ENCODE measurements around the gene FLYWCH1.
"Not testable (repeated sequence)": the region's sequence is repeated elsewhere in the genome, so short reads cannot be mapped to it uniquely, and the experiment has no call there.

The FLYWCH1 gene

DNA sequence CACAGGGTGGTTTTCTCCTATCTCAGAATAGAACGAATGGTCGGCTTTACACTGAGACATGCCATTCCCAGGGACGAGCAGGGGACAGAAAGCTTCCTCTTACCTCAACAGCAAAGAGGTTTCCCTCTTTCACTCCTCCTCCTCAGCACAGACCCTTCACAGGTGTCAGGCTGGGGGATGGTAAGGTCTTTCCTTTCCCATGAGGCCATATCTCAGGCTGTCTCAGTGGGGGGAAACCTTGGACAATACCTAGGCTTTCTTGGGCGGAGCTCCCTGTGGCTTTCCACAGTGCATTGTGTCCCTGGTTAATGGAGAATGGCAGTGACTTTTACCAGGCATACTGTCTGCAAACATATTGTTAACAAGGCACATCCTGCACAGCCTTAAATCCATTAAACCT, 16.4 kb downstream of the FLYWCH1 start:
- DNase-seq, result not testable (repeated sequence)

GRCh38 chr16:2928796-2929195, 17.1 kb downstream of the FLYWCH1 start:
- no peak for DNase-seq

- DNase-seq, result no peak
Observed at GRCh38 chr16:2929693-2930092, 18.0 kb downstream of the FLYWCH1 start.

GRCh38 chr16:2930236-2930635, 18.5 kb downstream of the FLYWCH1 start:
- no peak for DNase-seq

GRCh38 chr16:2931231-2931914, 19.6 kb downstream of the FLYWCH1 start:
- not testable (repeated sequence) for DNase-seq

DNA sequence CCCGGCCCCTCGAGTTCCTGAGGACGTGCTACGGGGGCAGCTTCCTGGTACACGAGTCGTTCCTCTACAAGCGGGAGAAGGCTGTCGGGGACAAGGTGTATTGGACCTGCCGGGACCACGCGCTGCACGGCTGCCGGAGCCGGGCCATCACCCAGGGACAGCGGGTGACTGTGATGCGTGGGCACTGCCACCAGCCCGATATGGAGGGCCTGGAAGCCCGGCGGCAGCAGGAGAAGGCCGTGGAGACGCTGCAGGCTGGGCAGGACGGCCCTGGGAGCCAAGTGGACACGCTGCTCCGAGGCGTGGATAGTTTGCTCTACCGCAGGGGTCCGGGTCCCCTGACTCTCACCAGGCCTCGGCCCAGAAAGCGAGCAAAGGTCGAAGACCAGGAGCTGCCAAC, 21.4 kb downstream of the FLYWCH1 start:
- DNase-seq, result no peak

- no peak for DNase-seq
Observed at GRCh38 chr16:2933701-2934100, 22.0 kb downstream of the FLYWCH1 start.

- no peak for DNase-seq
Observed at GRCh38 chr16:2934450-2934849, 22.7 kb downstream of the FLYWCH1 start.

GRCh38 chr16:2936436-2937011, 24.8 kb downstream of the FLYWCH1 start:
- no peak for DNase-seq

DNA sequence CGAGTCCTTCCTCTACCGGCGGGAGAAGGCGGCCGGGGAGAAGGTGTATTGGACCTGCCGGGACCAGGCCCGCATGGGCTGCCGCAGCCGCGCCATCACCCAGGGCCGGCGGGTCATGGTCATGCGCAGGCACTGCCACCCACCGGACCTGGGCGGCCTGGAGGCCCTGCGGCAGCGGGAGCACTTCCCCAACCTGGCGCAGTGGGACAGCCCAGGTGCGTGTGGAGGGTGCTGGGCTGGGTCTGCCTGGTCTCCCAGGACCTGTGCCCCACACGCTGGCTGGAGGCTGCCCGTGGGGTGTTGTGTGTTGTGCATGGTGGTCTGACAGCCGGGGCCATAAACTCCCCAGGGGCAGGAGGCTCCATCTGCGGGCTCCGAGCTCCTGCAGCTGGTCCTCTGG, 25.4 kb downstream of the FLYWCH1 start:
- DNase-seq, result no peak

- no peak for DNase-seq
Observed at GRCh38 chr16:2938206-2938605, 26.5 kb downstream of the FLYWCH1 start.

DNA sequence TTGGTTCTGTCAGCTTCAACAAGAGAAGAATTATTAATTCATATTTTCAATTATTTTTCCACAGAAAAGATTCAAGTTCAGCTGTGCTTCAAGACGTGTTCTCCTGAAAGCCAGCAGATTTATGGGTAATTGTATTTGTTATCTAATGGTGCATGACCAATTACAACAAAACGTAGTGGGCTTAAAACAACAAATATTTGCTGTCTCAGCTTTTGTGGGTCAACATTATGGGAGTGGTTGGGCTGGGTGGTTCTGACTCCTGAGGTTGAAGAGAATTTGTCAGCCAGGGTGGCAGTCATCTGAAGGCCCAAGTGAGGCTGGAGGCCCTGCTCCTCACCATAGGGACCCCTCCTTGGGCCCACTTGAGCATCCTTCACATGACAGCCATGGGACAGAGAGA, 28.2 kb downstream of the FLYWCH1 start:
- no peak for DNase-seq

GRCh38 chr16:2942045-2942444, 30.3 kb downstream of the FLYWCH1 start:
- DNase-seq, result no peak

GRCh38 chr16:2943716-2944115, 32.0 kb downstream of the FLYWCH1 start:
- DNase-seq, result not testable (repeated sequence)

DNA sequence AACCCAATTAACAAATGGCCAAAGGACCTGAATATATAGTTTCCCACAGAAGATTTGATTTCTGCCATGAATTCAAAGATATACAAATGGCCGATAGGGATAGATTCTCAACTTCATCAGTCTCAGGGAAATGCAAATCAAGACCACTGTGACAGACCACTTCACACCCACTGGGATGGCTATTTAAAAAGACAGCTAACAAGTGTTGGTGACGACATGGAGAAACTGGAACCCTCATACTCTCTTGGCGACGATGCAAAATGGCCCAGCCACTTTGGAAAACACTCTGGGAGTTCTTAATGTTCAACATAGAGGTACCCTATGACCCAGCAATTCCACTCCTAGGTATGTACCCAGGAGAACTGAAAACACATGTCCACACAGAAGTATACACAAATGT, 34.9 kb downstream of the FLYWCH1 start:
- no peak for DNase-seq

GRCh38 chr16:2948807-2949704, 37.3 kb downstream of the FLYWCH1 start:
- DNase-seq, result no peak

GRCh38 chr16:2949705-2950352, 38.1 kb downstream of the FLYWCH1 start:
- DNase-seq, result no peak

GRCh38 chr16:2950353-2950724, 38.6 kb downstream of the FLYWCH1 start:
- DNase-seq, result no peak

- DNase-seq, result no peak
Observed at GRCh38 chr16:2950773-2951172, 39.0 kb downstream of the FLYWCH1 start.

- no peak for DNase-seq
Observed at GRCh38 chr16:2952679-2953078, 40.9 kb downstream of the FLYWCH1 start.

GRCh38 chr16:2953706-2954627, 42.2 kb downstream of the FLYWCH1 start:
- no peak for DNase-seq

DNA sequence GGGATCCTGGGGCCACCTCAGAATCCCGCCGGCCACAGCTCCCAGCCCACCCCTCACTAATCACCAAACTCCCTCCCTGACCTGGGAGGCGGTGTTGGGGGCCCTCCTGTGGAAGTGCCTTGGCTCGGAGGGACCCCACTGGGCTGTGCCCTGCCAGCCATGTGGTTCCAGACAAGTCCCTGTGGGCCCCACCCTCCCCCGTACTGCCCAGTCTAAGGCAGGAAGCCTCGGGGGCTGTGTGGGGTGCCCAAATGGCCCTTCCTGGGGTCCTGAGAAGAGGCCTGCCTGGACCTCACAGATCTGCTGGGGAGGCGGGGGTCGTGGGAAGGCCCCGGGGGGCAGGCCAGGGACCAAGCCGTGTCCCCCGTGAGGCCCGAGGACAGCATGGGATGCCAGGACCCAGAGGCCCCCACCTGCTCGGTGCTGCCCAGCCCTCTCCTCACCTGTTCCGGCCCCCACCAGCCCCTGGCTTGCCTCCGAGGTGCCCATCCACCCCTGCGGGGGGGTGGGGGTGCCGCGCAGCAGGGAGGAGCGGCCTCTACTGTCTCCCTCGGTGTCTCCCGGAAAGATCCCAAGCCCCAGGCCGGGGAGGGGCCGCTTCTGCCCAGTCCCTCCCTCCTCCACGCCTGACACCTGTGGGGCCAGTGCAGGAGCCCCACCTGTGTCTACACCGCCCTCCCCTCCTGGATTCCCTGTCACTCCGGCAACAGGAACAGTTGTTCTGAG, 43.1 kb downstream of the FLYWCH1 start:
- no peak for DNase-seq
